ENCODE data around the gene STK32C. TPM values are rescaled to one million over a fixed set of nuclear protein-coding genes. Genes with fewer than 3 reads are reported as not detected.

STK32C gene
- total RNA-seq, 2 donors from 2014 or later = 6.1 to 6.6 TPM

GRCh38 chr10:132199268-132199853 is 108.4 kb downstream of the STK32C start:
- ATAC-seq = no peak
- intact Hi-C loops (cut with DNase I) = no loop called here
- no peak for DNase-seq

GRCh38 chr10:132198381-132199181 is 109.2 kb downstream of the STK32C start:
- DNase-seq (no peak), ATAC-seq (no peak)
- intact Hi-C loops (cut with DNase I) = no loop called here

GRCh38 chr10:132198068-132198370 is 109.7 kb downstream of the STK32C start:
- DNase-seq (no peak), ATAC-seq (no peak)
- intact Hi-C loops (cut with DNase I) = no loop called here

- DNase-seq (no peak), ATAC-seq (no peak)
- intact Hi-C loops (cut with DNase I) = no loop called here
Measured at GRCh38 chr10:132197271-132198067, 110.3 kb downstream of the STK32C start.

GRCh38 chr10:132196178-132197113 is 111.3 kb downstream of the STK32C start:
- DNase-seq (no peak), ATAC-seq (no peak)
- intact Hi-C loops (cut with DNase I) = no loop called here

- no peak for DNase-seq
- ATAC-seq = no peak
- intact Hi-C loops (cut with DNase I) = no loop called here
Measured at GRCh38 chr10:132195366-132196075, 112.2 kb downstream of the STK32C start.

- ATAC-seq (no peak), DNase-seq (no peak)
- intact Hi-C loops (cut with DNase I) = no loop called here
Measured at GRCh38 chr10:132194726-132195125, 113.0 kb downstream of the STK32C start.

- intact Hi-C loops (cut with DNase I) = no loop called here
- DNase-seq (no peak), ATAC-seq (peak; percentile 41 to 43)
Measured at GRCh38 chr10:132193907-132194552, 113.7 kb downstream of the STK32C start.

- DNase-seq (no peak), ATAC-seq (peak; percentile 37 to 43)
Measured at GRCh38 chr10:132192991-132193665, 114.6 kb downstream of the STK32C start.

GRCh38 chr10:132192076-132192975 is 115.4 kb downstream of the STK32C start:
- intact Hi-C loops (cut with DNase I) = no loop called here
- ATAC-seq (no peak), DNase-seq (no peak)

More at GRCh38 chr10:132192991-132193665, 114.6 kb downstream of the STK32C start:
- intact Hi-C loops (cut with DNase I) = no loop called here

- peak; percentile 11 for DNase-seq
- ATAC-seq = no peak
- intact Hi-C loops (cut with DNase I) = no loop called here
Measured at GRCh38 chr10:132189810-132190422, 117.8 kb downstream of the STK32C start.

GRCh38 chr10:132189016-132189415 is 118.7 kb downstream of the STK32C start:
- DNase-seq (no peak), ATAC-seq (no peak)
- intact Hi-C loops (cut with DNase I) = no loop called here

- DNase-seq = no peak
- intact Hi-C loops (cut with DNase I) = no loop called here
- no peak for ATAC-seq
Measured at GRCh38 chr10:132188331-132188730, 119.4 kb downstream of the STK32C start.

GRCh38 chr10:132187430-132188138 is 120.2 kb downstream of the STK32C start:
- intact Hi-C loops (cut with DNase I) = no loop called here
- ATAC-seq (peak; percentile 7 to 13), DNase-seq (no peak)
